ENCODE results near the gene VEGFA.

VEGFA gene

GRCh38 chr6:43759136-43759906 lies 10.7 kb upstream of the VEGFA start:
- no peak for DNase-seq (ENCODE audit: low read depth)

GRCh38 chr6:43759907-43760206 lies 10.2 kb upstream of the VEGFA start:
- no peak for DNase-seq (ENCODE audit: low read depth)

- DNase-seq (ENCODE audit: low read depth): no peak
Measured at GRCh38 chr6:43760210-43761168, 9.5 kb upstream of the VEGFA start.

GRCh38 chr6:43761666-43762409 lies 8.2 kb upstream of the VEGFA start:
- DNase-seq (ENCODE audit: low read depth): no peak

GRCh38 chr6:43762410-43762768 lies 7.6 kb upstream of the VEGFA start:
- no peak for DNase-seq (ENCODE audit: low read depth)

- no peak for DNase-seq (ENCODE audit: low read depth)
Measured at GRCh38 chr6:43762966-43763695, 6.9 kb upstream of the VEGFA start.

GRCh38 chr6:43763812-43764522 lies 6.0 kb upstream of the VEGFA start:
- no peak for DNase-seq (ENCODE audit: low read depth)

- DNase-seq (ENCODE audit: low read depth): no peak
Measured at GRCh38 chr6:43764772-43765171, 5.2 kb upstream of the VEGFA start.

GRCh38 chr6:43765776-43766499 lies 4.1 kb upstream of the VEGFA start:
- DNase-seq (ENCODE audit: low read depth): no peak

GRCh38 chr6:43766500-43766853 lies 3.5 kb upstream of the VEGFA start:
- DNase-seq (ENCODE audit: low read depth): no peak

GRCh38 chr6:43766964-43767461 lies 3.0 kb upstream of the VEGFA start:
- DNase-seq (ENCODE audit: low read depth): no peak

GRCh38 chr6:43767553-43768505 lies 2.2 kb upstream of the VEGFA start:
- DNase-seq (ENCODE audit: low read depth): no peak

- DNase-seq (ENCODE audit: low read depth): no peak
Measured at GRCh38 chr6:43768506-43768860, 1.5 kb upstream of the VEGFA start.

GRCh38 chr6:43768983-43769525 lies 957 bp upstream of the VEGFA start:
- DNase-seq (ENCODE audit: low read depth): no peak

GRCh38 chr6:43770372-43771209 lies 580 bp downstream of the VEGFA start:
- peak; percentile 45 for DNase-seq (ENCODE audit: low read depth)

- DNase-seq (ENCODE audit: low read depth): peak; percentile 65
Measured at GRCh38 chr6:43771210-43771857, 1.3 kb downstream of the VEGFA start.

- peak; percentile 75 for DNase-seq (ENCODE audit: low read depth)
Measured at GRCh38 chr6:43771858-43772680, 2.1 kb downstream of the VEGFA start.
